Renal pelvis (tissue), 4 donors: Measurements from ENCODE around the gene R3HDM4. TPM values are rescaled to one million over a fixed set of nuclear protein-coding genes. Genes with fewer than 3 reads are reported as not detected.
"Not testable (repeated sequence)": the region's sequence is repeated elsewhere in the genome, so short reads cannot be mapped to it uniquely, and the experiment has no call there.

Experiments
- DNase-seq: peaks from one replicate; pipeline ENCODE4 v3.0.0-alpha.2; 2013
- polyA plus RNA-seq, 3 donors: library from polyadenylated mRNA; unstranded; fragments of 120-200 nt; gene quantifications; one replicate each; pipeline ENCODE4 v1.2.1, GENCODE V29; 2013; ENCODE audit not compliant: insufficient read length in 3 of 3

R3HDM4 gene
- polyA plus RNA-seq, 3 donors: 43.1 to 58.3 (median 51.9) TPM

GRCh38 chr19:897442-898039 is 15.5 kb downstream of the R3HDM4 start:
- DNase-seq: no peak

- DNase-seq: no peak
Observed at GRCh38 chr19:896999-897398, 16.0 kb downstream of the R3HDM4 start.

- no peak for DNase-seq
Observed at GRCh38 chr19:896434-896833, 16.6 kb downstream of the R3HDM4 start.

GRCh38 chr19:892894-893689 is 19.9 kb downstream of the R3HDM4 start, which contains the start of the genes MED16 and RNU6-9:
MED16 (minus strand) TSS chr19:893187; CDS start chr19:891131, 2,056 bp downstream.
RNU6-9 (plus strand) TSS chr19:893484.
- DNase-seq: peak; percentile 92

- DNase-seq: no peak
Observed at GRCh38 chr19:892243-892893, 20.7 kb downstream of the R3HDM4 start.

- DNase-seq: not testable (repeated sequence)
Observed at GRCh38 chr19:891421-892200, 21.4 kb downstream of the R3HDM4 start.

- no peak for DNase-seq
Observed at GRCh38 chr19:890831-891230, 22.2 kb downstream of the R3HDM4 start.

- no peak for DNase-seq
Observed at GRCh38 chr19:889662-890295, 23.2 kb downstream of the R3HDM4 start.

GRCh38 chr19:888581-889385 is 24.2 kb downstream of the R3HDM4 start:
- DNase-seq: no peak

GRCh38 chr19:887599-887998 is 25.4 kb downstream of the R3HDM4 start:
- no peak for DNase-seq

GRCh38 chr19:887072-887471 is 25.9 kb downstream of the R3HDM4 start:
- DNase-seq: no peak

- no peak for DNase-seq
Observed at GRCh38 chr19:885536-886224, 27.3 kb downstream of the R3HDM4 start.

- DNase-seq: no peak
Observed at GRCh38 chr19:884420-885211, 28.4 kb downstream of the R3HDM4 start.

- no peak for DNase-seq
Observed at GRCh38 chr19:883661-884211, 29.3 kb downstream of the R3HDM4 start.

- no peak for DNase-seq
Observed at GRCh38 chr19:882871-883497, 30.0 kb downstream of the R3HDM4 start.

- no peak for DNase-seq
Observed at GRCh38 chr19:881385-882071, 31.5 kb downstream of the R3HDM4 start.

- DNase-seq: no peak
Observed at GRCh38 chr19:879711-880438, 33.1 kb downstream of the R3HDM4 start.
